Mesothelial cell of epicardium (in vitro differentiated cells): ENCODE measurements around the gene OR2T35. TPM values are rescaled to one million over a fixed set of nuclear protein-coding genes. Genes with fewer than 3 reads are reported as not detected.

Experiments
- DNase-seq, 2 experiments: peaks; one replicate each; pipeline ENCODE4 v3.0.0; 2021; ENCODE audit warnings: low spot score in 2 of 2; ENCODE audit not compliant: unreplicated experiment in 2 of 2
- H3K27ac Mint-ChIP-seq: 2 replicates; pipeline ENCODE4 v1.8.0; 2021; ENCODE audit warnings: mixed read lengths
- H3K27me3 Mint-ChIP-seq: 2 replicates; pipeline ENCODE4 v1.8.0; 2021; ENCODE audit warnings: low read depth, mixed read lengths
- H3K36me3 Mint-ChIP-seq: 2 replicates; pipeline ENCODE4 v1.8.0; 2021; ENCODE audit warnings: mixed read lengths
- H3K4me1 Mint-ChIP-seq: 2 replicates; pipeline ENCODE4 v1.8.0; 2021; ENCODE audit warnings: mixed read lengths
- H3K4me3 Mint-ChIP-seq: 2 replicates; pipeline ENCODE4 v1.8.0; 2021; ENCODE audit warnings: mild to moderate bottlenecking, moderate library complexity, mixed read lengths
- H3K9me3 Mint-ChIP-seq: 2 replicates; pipeline ENCODE4 v1.8.0; 2021; ENCODE audit warnings: mixed read lengths
- CTCF ChIP-seq: fragments of 200-600 bp; sonication (generic); IDR thresholded peaks from one replicate; pipeline ENCODE4 v1.5.0; 2021; ENCODE audit warnings: antibody characterized with exemption; ENCODE audit not compliant: unreplicated experiment
- total RNA-seq: library from RNA; stranded (reverse); gene quantifications from 3 replicates; pipeline ENCODE4 v1.2.1, GENCODE V29; 2021

Gene OR2T35
- total RNA-seq, 1 donor from 2014 or later = not detected

- H3K27me3 Mint-ChIP-seq = no peaks in the 10 kb centered on the region
- peaks cover 65% of the 10 kb centered on the region for H3K9me3 Mint-ChIP-seq
- DNase-seq = no peak
- no peak for TF ChIP-seq CTCF
- H3K27ac Mint-ChIP-seq = no peak overlapping the region
- H3K4me1 Mint-ChIP-seq = no peaks in the 10 kb centered on the region
- H3K4me3 Mint-ChIP-seq = no peak overlapping the region
- H3K36me3 Mint-ChIP-seq = no peaks in the 10 kb centered on the region
Measured at GRCh38 chr1:248599396-248599795, 45.7 kb downstream of the OR2T35 start.

- Mint-ChIP-seq H3K4me3 (no peak within 1 kb of the TSS), H3K36me3 (no peaks in the 10 kb centered on the region), H3K27me3 (no peaks in the 10 kb centered on the region), H3K27ac (no peak within 1 kb of the TSS), H3K9me3 (peaks cover 63% of the 10 kb centered on the region), H3K4me1 (no peaks in the 10 kb centered on the region)
- TF ChIP-seq CTCF = no peak
- no peak for DNase-seq
Measured at GRCh38 chr1:248597589-248597988, 47.5 kb downstream of the OR2T35 start, which contains the start of gene OR2T10. TSS of gene OR2T10 (minus strand) at chr1:248597700. CDS start at chr1:248593768, 3,932 bp downstream.

- Mint-ChIP-seq H3K9me3 (peaks cover 61% of the 10 kb centered on the region), H3K27me3 (no peaks in the 10 kb centered on the region)
- no peak for TF ChIP-seq CTCF
Measured at GRCh38 chr1:248596615-248597014, 48.5 kb downstream of the OR2T35 start.

GRCh38 chr1:248593226-248593625 lies 51.9 kb downstream of the OR2T35 start:
- DNase-seq = no peak
- H3K27ac Mint-ChIP-seq = no peak overlapping the region
- H3K4me3 Mint-ChIP-seq = no peak overlapping the region
- H3K27me3 Mint-ChIP-seq = no peaks in the 10 kb centered on the region
- no peaks in the 10 kb centered on the region for H3K36me3 Mint-ChIP-seq
- no peak for TF ChIP-seq CTCF
- peaks cover 71% of the 10 kb centered on the region for H3K9me3 Mint-ChIP-seq
- no peaks in the 10 kb centered on the region for H3K4me1 Mint-ChIP-seq

More at GRCh38 chr1:248596615-248597014, 48.5 kb downstream of the OR2T35 start:
- Mint-ChIP-seq H3K27ac (no peak overlapping the region), H3K4me3 (no peak overlapping the region), H3K36me3 (no peaks in the 10 kb centered on the region), H3K4me1 (no peaks in the 10 kb centered on the region)
- DNase-seq = no peak

- no peaks in the 10 kb centered on the region for H3K36me3 Mint-ChIP-seq
- no peaks in the 10 kb centered on the region for H3K27me3 Mint-ChIP-seq
- H3K27ac Mint-ChIP-seq = no peak overlapping the region
- no peak for DNase-seq
- no peaks in the 10 kb centered on the region for H3K4me1 Mint-ChIP-seq
- H3K4me3 Mint-ChIP-seq = no peak overlapping the region
- no peak for TF ChIP-seq CTCF
- peaks cover 76% of the 10 kb centered on the region for H3K9me3 Mint-ChIP-seq
Measured at GRCh38 chr1:248592655-248593054, 52.4 kb downstream of the OR2T35 start.

- H3K4me3 Mint-ChIP-seq = no peak overlapping the region
- H3K4me1 Mint-ChIP-seq = no peaks in the 10 kb centered on the region
- no peaks in the 10 kb centered on the region for H3K36me3 Mint-ChIP-seq
- no peak overlapping the region for H3K27ac Mint-ChIP-seq
- TF ChIP-seq CTCF = no peak
- H3K27me3 Mint-ChIP-seq = no peaks in the 10 kb centered on the region
- H3K9me3 Mint-ChIP-seq = peaks cover 81% of the 10 kb centered on the region
- DNase-seq = no peak
Measured at GRCh38 chr1:248590055-248590454, 55.0 kb downstream of the OR2T35 start.
